ENCODE results near the gene MACROH2A1.

The MACROH2A1 gene

GRCh38 chr5:135417083-135417482 is 18.1 kb upstream of the MACROH2A1 start:
- no peak for TF ChIP-seq CTCF (IDR thresholded peaks at IDR 0.05; ENCODE audit: borderline replicate concordance, insufficient read depth, low read depth, low read length)

GRCh38 chr5:135405082-135405481 is 6.1 kb upstream of the MACROH2A1 start:
- no peak for TF ChIP-seq CTCF (IDR thresholded peaks at IDR 0.05; ENCODE audit: borderline replicate concordance, insufficient read depth, low read depth, low read length)
- H3K4me3 ChIP-seq (ENCODE audit: low read depth, low read length) = no peak overlapping the region

More at GRCh38 chr5:135417083-135417482, 18.1 kb upstream of the MACROH2A1 start:
- H3K4me3 ChIP-seq (ENCODE audit: low read depth, low read length) = no peak overlapping the region

- H3K4me3 ChIP-seq (ENCODE audit: low read depth, low read length) = no peak overlapping the region
- no peak for TF ChIP-seq CTCF (IDR thresholded peaks at IDR 0.05; ENCODE audit: borderline replicate concordance, insufficient read depth, low read depth, low read length)
Observed at GRCh38 chr5:135402031-135402430, 3.0 kb upstream of the MACROH2A1 start.

DNA sequence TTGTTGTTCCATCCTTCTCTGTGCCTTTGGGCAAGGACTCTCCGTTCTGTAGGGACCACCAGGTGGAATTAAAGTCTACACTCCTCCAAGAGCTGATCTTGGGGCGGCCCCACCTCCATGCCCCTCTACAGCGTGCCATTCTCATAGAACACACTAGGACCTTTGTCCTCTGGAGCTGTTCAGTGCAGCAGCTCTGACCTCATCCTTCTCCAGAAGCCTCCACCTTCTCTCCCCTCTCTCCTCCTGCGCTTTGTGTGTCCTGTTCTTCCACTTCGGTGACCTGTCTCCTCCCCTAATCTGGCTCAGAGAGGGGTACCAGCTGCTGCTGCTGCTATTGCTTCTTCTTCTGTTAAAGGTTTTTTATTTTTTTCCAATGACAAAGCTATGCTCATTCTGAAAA is 1.8 kb upstream of the MACROH2A1 start:
- TF ChIP-seq CTCF (IDR thresholded peaks at IDR 0.05; ENCODE audit: borderline replicate concordance, insufficient read depth, low read depth, low read length) = no peak

DNA sequence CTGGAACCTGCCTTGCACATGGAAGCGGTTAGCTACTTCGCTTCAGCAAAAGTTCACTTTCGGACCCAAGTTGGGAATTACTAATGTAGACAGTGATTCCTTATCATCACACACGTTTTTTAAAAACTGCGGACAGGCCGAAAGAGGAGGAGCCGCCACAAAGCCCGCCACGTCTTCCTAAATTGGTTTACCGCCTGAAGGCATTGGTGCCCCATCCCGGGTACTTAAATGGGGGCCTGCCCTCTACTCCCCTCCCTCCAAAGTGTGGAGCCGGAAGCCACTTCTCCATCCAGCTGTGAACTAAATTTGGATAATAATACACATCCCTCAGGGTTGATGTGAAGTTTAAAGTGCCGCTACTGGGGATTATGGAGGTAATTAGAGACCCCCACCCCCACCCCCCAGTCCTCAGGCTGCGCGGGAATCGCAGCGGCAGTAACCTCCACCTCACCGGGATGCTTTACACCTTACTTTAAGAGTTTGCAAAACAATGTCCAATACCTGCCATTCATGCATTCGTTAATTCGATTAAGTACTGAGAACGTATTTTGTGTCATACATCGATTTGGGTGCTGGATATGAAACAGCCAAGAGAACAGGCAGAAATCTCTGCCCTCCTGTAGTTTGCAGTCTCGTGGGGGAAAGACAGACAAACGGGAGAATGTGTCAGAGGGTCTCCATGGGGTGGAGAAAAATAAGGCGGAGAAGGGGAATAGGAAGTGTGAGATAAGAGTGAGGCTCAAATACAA is 937 bp upstream of the MACROH2A1 start:
- H3K4me3 ChIP-seq (ENCODE audit: low read depth, low read length) = peak overlapping the region; percentile 81
- no peak for TF ChIP-seq CTCF (IDR thresholded peaks at IDR 0.05; ENCODE audit: borderline replicate concordance, insufficient read depth, low read depth, low read length)

More for the DNA sequence above, 1.8 kb upstream of the MACROH2A1 start:
- H3K4me3 ChIP-seq (ENCODE audit: low read depth, low read length) = no peak overlapping the region

DNA sequence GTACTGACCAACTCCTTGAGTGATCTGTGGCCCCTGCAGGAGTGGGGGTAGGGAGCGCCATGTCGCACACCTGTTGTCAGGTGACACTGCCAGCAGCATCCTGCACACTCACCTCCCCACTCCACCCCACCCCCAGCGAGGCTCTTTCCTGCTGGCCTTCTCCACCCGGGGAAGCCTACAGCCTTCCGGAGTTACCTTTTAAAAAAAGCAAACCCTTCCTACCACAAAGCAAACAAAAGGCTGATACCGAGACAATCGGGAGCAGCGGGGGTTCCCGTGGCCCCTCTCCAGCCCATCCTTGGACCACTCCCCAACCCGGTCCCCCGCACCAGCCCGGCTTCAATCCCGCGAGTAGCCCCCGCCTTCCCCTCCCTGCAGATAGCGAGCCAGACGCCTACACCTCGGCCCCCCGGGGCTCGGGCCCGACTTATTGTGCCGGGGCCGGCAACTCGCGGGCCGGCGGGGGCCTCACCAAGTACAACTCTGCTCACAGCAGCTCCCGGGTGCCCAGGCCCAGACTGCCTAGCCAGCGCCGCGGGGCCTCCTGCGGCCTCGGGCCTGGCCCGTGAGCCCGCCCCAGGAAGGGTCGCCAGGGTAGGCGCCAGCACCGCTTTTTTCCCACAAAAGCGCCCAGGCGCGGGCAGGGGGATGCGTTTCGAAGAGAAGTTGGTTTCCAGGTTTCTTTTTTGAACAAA is 724 bp downstream of the MACROH2A1 start:
- TF ChIP-seq CTCF (IDR thresholded peaks at IDR 0.05; ENCODE audit: borderline replicate concordance, insufficient read depth, low read depth, low read length) = no peak
- peak overlapping the region; percentile 81 for H3K4me3 ChIP-seq (ENCODE audit: low read depth, low read length)

GRCh38 chr5:135397084-135397483 is 1.9 kb downstream of the MACROH2A1 start:
- H3K4me3 ChIP-seq (ENCODE audit: low read depth, low read length) = no peak overlapping the region
- no peak for TF ChIP-seq CTCF (IDR thresholded peaks at IDR 0.05; ENCODE audit: borderline replicate concordance, insufficient read depth, low read depth, low read length)

Data from GM12875 (cell line).